ENCODE measurements around the gene LITAF.
A peak's percentile ranks its signal among the peaks of the same experiment; 100 is the strongest.

Gene LITAF

DNA sequence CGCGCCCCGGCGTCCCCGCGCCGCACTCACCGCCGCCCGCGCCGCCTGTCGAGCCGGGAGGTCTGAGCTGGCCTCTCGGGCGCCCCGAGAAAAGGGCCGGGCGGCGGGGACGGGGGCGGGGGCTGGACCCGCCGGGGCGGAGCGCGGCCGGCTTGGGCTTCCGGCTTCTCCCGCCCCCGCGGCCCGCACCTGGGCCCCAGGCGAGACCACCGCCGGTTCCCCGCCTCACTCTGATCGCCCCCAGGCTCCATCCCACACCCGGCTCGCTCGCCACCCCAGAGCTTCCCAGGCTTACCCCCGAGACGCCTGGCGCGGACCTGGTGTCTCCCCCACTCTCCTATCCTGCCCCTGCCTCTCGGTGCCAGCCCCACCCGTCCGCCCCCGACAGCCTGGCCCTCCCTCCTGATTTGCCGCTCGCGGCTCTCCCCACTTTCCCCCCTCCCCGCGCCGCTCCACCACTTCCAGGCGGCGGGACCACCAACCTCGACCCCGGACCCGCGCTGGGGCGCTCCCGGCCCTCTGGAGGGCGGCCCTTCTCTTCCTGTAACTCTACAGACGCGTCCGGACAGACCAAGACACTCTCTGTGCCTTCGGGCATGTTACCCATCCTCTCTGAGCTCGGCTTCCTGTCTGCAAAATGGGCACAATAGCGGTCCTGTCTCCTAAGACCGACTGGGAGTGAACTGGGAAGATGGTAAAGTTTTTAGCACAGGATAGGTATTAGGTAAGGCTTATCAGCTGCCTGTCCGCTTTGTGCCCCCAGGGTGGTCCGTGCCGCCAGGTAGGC lies at the start of gene LITAF:
LITAF (minus strand) TSS at position 64 of the 787 bp plus-strand sequence. CDS start 30,189 bp downstream, outside the sequence.
- DNase-seq, result no peak

- no peak for DNase-seq
These were observed 49.5 kb upstream of the LITAF start for GRCh38 chr16:11636172-11636721.

DNA sequence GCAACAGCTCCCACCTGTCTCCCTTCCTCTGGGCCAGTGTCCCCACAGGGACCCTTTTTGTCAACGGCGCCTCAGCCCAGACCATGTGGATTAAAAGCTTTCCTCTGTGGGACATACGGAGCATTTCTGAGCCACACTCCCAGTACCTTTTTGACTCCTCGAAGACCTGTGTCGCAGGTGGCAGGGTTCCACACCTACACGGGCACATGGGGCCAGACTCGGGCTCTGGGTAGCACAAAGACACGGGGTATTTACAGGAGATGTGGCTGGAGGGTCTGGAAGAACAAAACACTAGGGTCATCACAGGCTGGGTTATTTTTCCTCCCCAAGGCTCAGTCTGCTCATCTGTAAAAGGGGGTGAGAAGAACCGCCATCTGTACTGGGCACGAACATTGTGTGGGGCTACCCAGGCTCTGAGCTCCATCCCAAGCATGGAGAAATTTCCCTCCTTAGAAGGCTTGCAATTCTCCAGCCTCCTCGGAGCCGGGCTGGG lies 49.0 kb upstream of the LITAF start:
- no peak for DNase-seq

- no peak for DNase-seq
These were observed 48.5 kb upstream of the LITAF start for GRCh38 chr16:11635113-11635652.

DNA sequence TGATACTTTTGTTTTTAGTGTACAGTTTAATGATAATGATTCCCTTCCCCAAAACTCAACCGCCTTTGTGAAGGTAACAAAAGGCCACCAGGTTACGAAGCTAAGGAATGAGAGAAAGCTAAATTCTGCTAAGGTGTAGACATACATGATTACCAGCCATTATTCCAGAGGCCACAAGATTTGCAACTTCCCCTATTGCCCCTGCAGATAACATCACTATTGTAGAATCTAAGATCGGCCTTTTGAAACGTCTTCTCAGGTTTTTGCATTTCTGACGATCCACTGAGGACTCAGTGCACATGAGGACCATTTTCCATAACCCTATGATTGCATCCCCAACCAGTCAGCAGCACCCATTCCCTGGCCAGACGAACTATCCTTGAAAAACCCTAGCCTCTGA lies 47.6 kb upstream of the LITAF start:
- no peak for DNase-seq

DNA sequence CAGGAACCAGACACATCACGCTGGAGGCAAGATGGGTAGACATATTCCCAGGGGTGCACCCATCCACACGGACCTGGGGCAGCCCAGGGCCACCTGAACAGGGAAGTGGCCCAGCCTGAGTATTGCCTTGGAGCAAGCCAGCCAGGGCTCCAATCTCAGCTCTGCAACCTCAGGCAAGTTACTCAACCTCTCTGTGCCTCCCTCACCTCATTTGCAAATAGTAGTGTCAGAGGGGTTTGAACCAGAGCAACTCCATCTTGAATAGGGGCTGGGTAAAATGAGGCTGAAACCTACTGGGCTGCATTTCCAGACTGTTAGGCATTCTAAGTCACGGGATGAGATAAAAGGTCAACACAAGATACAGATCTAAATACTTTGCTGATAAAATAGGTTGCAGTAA lies 46.4 kb upstream of the LITAF start:
- no peak for DNase-seq

DNA sequence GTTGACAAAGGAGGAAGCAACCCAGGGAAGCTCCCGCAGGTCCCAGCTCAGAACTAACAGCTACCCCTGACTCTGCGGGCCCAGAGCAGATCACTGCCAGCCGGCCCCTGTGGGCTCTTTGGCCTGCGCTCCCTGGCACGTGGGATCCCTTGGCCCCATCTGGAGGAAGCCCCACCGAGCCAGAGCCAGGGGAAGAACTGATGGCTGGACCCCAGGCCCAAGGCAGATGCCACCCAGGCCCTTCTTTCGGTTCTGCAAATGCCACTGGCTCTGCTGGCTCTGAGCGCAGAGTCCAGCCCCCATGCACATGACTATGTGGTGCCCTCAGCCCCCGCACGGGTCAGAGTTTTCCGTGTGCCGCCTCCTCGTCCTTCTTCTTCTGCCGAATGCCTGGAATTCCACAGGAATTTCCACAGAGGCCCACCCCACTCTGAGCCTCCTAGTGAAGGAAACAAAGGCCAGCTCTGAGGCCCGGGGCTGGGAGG lies 45.8 kb upstream of the LITAF start:
- no peak for DNase-seq

DNA sequence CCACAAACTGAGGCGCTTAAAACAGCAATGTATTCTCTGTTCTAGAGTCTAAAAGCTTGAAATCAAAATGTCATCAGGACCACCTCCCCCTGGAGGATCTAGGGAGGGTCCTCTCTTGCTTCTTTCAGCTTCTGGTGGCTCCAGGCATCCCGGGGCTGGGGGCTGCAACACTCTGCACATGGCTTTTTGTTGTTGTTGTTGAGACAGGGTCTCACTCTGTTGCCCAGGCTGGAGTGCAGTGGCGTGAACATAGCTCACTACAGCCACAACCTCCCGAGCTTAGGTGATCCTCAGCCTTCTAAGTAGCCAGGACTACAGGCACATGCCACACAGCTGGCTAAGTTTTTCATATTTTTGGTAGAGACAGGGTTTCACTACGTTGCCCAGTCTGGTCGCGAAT lies 44.5 kb upstream of the LITAF start:
- DNase-seq, result no peak

DNA sequence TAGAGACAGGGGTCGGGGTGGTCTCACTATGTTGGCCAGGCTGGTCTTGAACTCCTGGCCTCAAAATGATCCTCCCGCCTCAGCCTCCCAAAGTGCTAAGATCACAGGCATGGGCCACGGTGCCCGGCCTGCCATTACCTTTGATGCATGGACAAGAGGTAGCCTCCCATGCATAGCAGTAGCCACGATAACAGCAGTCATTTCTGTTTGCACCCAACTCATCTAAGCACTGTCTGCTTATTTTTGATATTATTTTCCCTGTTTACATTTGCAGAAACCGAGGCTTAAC lies 44.0 kb upstream of the LITAF start:
- DNase-seq, result no peak

DNA sequence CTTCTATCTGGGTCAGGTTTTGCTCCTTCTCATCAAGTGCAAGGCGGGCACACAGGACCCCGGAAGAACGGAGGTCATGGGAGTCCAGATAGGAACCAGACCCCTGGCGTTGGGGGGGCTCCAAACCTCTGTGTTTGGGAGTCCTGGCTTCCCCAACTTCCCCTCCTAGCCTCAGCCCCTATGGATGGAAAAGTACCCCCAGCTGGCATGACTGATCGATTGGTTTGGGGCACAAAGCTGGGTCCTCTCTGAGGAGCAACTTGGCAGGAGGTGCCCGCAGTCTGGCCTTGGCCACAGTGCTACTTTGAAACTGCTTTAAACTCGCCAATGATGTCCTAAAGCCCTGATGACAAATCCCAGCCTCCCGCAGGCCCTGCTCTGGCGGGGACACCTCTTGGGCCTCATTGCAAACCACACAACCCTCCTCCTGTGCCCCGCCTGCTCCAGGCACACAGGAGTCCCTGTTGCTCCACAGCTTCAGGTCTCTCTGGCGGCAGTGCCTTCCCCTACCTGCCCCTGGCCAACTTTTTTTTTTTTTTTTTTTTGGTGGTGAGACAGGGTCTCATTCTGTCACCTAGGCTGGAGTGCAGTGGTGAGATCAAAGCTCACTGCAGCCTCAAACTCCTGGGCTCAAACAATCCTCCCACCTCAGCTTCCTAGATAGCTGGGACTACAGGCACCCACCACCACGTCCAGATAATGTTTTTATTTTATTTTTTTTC lies 43.5 kb upstream of the LITAF start:
- DNase-seq, result no peak

DNA sequence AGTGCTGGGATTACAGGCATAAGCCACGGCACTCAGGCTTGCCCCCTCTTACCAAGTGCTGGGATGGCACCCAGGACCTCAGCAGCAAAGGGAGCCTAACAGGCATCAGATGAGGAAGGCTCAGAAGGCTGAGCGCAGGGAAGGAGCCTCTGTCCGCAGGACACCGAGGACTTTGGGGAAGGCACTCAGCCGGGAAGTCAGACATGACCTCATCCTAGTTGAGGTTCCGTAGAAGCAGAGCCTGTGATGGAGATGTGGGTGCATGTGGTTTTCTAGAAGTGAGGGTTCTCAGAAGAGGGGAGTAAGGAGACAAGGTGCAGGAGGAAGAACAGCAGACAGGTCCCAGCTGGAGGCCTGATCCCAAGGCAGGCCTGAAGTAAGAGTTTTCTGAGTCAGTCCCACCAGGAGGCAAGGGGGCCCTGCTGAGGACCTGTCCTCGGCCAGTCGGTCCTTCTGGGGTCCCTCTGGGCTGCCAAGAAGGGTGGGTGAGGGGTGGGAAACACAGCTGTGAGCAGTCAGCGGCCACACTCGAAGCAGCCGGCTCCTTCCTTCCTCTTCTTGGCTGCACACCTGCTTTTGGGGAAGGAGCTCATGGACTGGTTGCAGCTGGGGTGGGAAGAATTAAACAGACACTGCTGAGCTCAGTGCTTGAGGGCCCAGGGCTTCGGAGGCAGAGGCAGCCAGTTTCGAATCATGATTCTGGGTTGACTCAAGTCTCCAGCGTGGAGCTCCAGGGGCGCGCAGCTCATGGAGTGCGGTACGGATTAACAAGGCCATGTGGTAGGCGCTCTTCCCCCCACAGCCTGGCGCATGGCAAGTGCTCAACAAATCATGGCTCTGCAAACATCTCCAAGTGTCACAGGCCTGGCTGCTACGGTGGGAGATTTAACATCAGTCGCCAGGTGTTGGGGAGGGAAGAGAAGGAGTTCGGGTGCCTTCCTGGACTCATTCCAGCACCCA lies 42.6 kb upstream of the LITAF start:
- peak; percentile 26 for DNase-seq

DNA sequence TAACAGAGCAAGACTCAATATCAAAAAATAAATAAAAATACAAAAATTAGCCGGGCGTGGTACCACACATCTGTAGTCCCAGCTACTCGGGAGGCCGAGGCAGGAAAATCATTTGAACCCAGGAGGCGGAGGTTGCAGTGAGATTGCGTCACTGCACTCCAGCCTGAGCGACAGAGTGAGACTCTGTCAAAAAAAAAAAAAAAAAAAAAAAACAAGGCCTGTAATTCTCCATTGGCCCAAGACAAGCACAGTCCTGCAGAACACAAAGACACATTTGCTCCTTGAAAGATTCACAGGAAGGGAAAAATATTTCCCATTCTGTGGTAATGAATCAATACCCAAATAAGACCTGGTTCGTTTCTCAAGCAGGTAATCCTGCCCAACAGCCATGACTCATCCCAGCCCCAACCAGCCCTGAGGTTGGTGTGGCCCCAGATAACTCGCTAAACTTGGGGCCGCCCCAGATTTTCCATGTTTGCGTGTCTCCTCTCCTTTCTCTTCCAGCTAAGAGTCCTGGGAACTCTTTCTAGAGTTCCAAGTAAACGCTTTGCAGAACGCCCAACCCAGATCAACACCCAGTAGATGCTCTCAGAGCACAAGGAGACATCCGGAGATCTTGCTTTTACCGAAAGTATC lies 41.2 kb upstream of the LITAF start:
- no peak for DNase-seq

DNA sequence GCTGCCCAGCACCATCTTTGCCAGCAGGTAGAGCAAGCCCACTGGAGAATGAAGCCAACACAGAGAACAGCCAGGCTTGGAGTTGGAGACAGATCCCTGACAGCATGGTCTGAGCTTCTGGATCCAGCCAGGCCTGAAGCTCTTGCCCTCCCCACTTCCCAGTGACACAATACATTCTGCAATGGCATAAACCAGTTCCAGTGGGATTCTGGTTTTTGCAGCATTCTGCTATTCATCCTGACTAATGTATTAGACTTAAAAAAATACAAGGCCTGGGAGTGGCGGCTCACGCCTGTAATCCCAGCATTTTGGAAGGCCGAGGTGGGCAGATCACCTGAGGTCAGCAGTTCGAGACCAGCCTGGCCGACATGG lies 40.6 kb upstream of the LITAF start:
- DNase-seq, result no peak

DNA sequence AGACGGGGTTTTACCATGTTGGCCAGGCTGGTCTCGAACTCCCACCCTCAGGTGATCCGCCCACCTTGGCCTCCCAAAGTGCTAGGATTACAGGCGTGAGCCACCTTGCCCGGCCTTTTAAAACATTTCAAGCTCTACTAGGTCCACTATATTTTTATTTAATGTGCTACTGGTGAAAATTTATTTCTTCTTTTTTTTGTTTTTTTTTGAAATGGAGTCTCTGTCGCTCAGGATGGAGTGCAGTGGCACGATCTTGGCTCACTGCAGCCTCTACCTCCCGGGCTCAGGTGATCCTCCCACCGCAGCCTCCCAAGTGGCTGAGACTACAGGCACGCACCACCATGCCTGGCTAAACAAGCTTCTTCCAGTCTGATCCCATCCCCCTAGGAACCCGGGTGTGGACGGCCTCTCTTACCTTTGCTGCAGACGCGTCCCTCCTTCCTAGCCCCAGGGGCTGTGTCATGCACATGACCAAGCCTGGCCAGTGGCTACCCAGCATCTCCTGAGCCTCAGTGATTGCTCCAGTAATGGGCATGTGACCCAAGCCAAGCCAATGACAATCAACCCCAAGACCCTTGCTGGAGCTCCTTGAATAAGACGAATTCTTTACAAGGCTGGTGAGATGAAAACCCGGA lies 40.1 kb upstream of the LITAF start:
- DNase-seq, result no peak

- no peak for DNase-seq
These were observed 39.0 kb upstream of the LITAF start for GRCh38 chr16:11625769-11626168.

- no peak for DNase-seq
These were observed 38.2 kb upstream of the LITAF start for GRCh38 chr16:11624636-11625607.

GRCh38 chr16:11624205-11624604 lies 37.5 kb upstream of the LITAF start:
- DNase-seq, result no peak

DNA sequence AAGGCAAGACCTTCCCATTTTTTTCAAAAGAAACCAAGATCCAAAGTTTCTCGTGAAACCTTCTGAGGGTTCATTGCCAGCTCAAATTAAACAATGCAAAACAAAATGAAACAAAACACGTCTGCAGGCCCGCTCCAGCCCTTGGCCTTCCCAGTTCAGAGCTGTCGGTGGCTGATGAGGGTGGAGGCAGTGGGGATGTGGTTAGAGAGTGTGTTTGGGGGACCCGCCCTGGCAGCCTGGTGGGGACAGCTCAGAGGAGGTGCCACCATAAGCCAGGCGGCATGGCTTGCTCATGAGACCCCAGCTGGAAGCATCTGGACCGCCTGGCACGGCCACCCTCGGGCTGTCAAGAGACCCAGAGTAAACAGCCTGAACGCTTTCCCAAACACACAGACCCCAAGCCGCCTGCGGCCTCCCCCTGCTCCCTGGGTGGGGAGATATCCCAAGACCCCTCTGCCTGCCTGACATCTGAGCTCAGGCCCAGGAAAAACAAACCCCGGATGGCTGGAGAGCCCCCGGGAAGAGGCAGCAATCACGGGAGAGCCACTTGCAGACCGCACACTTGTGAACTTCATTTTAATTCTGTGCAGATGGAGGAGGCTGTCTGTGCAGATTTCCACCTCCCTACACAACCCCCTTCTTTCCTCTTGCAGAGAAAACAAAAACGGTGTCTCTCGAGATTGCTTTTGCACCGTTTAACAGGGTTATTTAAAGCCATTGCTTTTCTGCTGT lies 35.4 kb upstream of the LITAF start:
- DNase-seq, result no peak

- no peak for DNase-seq
These were observed 34.8 kb upstream of the LITAF start for GRCh38 chr16:11621539-11621919.
